Stimulated activated CD4-positive, alpha-beta T cell treated with anti-CD3 and anti-CD28 coated beads, Interleukin-1b, Interleukin-23, amount 100 ng/mL, for 24 hours (primary cell): Measurements from ENCODE around the gene PREP.

Experiments
- DNase-seq, 4 experiments: peaks; one replicate each; pipeline ENCODE4 v3.0.0-alpha.2; 2020; ENCODE audit warnings: low read depth in 4 of 4, low spot score in 1 of 4

Gene PREP

DNA sequence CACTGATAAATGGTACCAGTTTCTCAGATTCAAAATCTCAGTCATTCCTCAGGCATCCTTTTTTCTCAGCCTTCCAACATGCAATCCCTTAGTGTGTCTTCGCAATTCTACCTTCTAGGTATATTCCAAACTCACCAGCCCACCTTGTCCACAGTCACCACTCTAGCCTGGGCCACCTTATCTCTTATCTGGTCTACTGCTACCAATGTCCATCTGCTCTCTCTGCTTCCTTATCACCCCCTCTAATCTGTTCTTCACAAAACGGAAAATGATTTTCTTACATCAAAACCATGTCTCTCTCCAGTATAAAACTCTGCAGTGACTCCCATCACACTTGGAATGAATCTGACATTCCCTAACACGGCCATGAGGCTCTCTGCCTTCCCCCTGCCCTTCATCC lies 91.9 kb downstream of the PREP start:
- DNase-seq = no peak

DNA sequence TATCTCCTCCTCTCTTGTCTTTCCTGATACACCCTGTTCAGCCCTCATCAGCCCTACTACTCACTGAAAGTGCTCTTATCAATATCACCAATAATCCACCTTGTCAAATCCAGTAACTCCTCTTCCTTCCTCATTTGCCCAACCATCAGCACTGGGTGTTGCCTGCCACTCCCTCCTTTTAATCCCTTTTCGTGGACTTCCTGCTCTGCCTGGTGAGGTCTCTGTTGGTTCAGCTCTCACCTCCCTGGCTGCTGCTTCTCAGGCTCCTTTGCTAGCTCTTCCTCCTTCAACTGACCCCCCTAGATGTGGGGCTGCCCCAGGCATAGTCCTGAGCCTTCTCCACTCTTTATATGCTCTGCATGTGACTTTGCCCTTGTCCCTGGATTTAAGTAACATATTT lies 92.5 kb downstream of the PREP start:
- no peak for DNase-seq

DNA sequence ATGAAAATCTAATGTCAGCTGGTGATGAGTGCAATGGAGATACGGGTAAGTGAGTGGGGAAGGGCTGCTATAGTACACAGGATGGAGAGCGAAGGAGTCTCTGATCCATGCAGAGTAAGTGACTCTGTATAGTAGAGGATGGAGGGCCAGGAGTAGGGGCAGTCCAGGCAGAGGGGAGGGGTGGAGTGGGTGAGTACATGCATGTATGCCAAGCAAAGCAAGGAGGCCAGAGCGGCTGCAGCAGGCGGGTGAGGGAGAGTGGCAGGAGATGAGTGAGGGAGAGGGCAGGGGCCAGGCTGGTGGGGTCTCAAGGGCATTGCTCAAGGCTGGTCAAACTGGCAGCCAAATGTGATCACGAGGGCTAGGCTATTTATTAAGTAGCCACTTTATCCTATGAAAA lies 94.0 kb downstream of the PREP start:
- DNase-seq = no peak

DNA sequence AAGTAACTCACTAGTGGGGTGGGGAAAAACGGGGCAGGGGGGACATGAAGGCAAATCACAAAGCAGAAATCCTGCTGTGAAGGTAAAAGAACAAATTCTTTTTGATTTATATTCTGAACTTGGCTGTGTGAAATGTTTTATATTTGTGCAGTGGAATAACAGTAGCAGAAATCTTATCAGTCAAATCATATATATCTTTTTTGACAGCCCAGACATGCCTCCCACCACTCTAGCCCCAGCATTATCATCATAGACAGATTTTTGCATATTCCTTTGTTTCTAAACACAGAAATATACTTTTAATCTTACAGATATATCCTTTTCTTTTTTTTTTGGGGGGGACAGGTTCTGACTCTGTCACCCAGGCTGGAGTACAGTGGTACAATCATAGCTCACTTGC lies 97.4 kb downstream of the PREP start:
- DNase-seq = no peak

DNA sequence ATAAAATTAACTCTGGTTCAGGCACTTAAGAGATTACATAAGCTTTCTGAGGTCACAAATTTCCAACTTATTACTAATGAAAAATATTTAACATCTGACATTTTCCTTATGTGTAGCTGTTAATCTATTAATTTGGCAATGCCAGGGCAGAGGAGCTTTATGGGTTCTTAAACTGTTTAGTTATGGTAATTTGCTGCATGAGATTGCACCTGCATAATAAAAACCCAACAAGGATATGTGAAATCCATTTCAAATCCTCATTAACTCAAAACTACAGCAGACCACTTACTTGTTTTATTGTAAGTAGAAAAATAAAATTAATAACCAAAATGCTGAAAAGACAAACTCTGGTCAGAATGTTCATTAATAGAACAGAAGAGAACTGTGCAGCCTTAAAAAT lies 98.1 kb downstream of the PREP start:
- no peak for DNase-seq

DNA sequence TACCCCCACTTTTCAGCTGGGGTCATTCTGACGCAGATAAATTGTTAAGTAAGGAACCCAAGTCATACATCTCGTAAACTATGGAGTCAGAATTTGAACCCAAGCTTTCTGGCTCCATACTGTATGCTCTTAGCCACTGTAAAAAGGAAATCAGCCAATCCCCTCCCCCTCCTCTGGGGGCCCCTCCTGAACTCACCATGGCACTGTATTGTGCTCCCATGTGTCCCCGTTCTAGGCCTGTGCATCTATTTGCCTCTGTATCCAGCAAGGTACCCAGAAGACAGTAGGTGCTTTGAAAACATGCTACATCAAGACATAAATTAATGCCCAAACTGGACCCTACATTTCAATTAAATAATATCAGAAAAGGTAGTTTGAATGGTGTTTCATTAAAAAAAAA lies 98.5 kb downstream of the PREP start:
- no peak for DNase-seq

DNA sequence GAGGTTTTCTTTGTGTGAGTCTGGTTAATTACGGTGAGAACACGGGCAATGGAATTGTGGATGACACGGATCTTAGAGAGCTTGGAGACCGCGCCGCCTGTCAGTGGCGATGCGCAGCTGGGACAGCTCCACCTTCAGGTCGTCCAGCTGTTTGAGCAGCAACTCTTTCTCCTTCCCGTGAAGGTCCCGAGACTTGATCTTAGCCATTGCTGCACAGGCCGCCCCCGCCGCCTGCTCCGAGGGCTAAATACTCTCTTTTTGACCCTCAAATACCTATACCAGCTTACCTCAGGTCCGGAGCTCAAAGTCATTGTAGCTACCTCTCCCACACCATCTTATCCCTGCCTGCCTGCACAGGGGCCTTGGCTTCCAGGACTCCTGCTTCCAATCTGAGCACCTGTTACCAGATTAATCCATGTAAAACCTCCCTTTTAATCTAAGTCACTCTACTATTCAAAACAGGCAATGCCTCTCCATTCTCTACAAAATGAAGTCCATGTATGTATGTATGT lies 100.2 kb downstream of the PREP start:
- no peak for DNase-seq

DNA sequence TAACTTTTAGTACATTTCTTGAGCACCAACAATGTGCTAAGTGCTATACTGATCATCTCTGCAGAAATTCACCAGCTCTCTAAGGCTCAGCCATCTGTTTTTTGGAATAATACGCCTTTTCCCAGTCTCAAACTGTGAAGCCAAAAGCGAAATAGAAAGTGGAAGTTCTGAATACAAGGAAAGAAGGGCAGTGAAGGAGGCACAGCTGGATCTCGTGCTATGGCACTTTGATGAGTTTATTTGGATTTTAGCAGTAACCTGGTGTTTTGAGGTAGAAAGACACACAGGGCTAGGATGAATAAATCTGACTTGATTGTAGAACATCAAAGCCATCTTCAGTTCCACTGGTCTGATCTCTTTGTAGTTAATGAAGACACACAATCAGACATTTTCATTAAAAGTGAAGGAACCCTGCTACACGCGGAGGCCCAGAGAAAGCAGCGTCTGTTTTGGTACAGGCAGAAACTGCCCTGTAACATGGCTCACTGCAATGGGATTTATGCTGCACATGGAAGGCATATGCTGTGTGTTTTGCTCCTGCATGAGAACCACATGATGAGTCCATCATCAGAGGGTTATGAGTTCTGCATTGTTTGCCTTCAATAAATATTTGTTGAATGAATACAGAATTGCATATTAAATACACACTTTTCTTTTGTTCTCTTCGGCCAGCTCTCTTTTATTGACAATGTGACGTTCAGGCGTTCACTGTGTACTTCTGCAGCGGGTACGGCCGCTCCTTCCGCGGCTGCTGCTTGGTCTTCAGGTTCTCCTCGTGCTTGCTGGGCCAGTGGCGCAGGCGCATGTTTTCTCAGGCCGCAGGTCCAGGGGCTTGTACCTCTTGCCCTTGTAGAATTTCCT lies 100.9 kb downstream of the PREP start:
- no peak for DNase-seq

DNA sequence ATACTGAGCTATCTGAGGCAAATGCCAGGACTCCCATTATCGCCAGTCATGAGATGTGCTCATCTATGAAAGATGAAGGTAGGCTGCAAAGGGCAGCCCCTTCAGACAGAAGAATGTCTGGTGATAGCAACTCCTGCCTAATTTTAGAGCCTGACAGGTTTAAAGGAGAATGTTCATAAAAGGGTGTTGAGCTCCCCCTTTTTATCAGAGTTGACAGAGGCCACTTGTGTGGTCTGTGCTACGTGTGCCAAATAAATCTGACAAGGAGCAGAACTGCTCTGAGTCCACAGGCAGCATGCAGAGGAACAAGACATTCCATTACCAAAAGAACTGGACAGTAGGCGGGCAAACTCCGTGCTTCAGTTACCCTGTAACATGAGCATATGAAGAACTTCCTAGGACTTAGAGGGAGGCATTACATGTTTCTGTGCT lies 101.8 kb downstream of the PREP start:
- no peak for DNase-seq

DNA sequence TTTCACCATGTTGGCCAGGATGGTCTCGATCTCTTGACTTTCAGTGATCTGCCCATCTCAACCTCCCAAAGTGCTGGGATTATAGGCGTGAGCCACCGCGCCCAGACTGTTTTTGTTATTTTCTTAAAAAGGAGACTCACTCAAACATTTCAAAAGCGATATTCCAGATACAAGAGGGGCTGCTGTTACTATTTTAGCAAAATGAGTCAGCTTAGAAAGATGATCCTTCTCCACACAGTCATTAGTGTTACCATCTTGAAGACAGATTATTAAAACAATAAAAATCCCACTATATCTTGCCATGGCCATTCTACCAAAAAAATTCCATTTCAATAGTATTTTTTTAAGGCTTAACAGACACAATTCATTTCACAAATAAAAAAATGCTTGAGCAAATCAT lies 102.8 kb downstream of the PREP start:
- DNase-seq = no peak

DNA sequence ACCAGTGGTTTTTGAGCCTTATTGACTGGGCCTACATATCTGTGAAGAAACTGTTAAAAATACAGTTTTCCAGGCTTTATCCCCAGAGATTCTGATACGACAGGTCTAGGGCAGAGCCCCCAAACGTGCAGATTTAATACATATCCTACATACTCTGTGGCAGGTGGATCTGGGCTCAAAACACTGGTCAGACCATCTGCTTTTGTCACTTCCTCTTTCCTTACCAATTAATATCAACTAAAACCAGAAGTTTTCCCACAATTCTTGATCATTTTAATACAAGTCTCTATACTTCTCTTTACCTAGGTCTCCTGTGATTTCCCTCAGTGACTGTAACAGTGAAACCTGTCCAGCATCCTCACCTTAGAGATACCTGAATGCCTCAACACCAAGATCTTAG lies 108.8 kb downstream of the PREP start:
- no peak for DNase-seq

DNA sequence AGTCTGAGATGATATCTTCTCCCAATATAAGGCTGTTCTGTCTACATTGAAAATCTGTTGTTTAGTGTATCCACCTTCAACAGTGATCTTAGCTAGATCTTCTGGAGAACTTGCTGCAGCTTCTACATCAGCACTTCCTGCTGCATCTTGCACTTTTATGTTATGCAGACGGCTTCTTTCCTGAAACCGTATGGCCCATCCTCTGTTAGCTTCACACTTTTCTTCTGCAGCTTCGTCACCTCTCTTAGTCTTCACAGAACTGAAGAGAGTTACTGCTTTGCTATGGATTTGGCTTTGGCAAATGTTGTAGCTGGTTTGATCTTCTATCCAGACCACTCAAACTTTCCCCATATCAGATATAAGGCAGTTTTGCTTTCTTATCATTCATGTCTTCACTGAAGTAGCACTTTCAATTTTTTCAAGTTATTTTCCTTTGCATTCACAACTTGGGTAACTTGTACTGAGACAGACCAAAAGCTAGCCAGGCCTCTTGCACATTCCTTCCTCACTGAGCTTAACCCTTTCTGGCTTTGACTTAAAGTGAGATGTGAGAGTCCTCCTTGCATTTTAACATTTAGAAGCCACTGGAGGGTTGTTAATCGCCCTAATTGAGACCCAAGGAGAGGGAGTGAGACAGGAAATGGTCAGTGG lies 110.1 kb downstream of the PREP start:
- DNase-seq = no peak

DNA sequence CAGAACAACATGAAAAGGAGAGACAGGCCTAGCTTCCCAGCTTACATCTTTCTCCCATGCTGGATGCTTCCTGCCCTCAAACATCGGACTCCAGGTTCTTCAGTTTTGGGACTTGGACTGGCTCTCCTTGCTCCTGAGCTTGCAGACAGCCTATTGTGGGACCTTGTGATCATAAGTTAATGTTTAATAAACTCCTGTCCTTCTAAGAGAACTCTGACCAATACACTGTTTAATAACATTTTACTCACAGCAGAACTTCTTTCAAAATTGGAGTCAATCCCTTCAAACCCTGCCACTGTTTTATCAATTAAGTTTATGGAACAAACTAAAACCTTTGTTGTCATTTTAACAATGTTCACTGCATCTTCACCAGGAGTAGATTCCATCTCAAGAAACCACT lies 111.4 kb downstream of the PREP start:
- DNase-seq = no peak

DNA sequence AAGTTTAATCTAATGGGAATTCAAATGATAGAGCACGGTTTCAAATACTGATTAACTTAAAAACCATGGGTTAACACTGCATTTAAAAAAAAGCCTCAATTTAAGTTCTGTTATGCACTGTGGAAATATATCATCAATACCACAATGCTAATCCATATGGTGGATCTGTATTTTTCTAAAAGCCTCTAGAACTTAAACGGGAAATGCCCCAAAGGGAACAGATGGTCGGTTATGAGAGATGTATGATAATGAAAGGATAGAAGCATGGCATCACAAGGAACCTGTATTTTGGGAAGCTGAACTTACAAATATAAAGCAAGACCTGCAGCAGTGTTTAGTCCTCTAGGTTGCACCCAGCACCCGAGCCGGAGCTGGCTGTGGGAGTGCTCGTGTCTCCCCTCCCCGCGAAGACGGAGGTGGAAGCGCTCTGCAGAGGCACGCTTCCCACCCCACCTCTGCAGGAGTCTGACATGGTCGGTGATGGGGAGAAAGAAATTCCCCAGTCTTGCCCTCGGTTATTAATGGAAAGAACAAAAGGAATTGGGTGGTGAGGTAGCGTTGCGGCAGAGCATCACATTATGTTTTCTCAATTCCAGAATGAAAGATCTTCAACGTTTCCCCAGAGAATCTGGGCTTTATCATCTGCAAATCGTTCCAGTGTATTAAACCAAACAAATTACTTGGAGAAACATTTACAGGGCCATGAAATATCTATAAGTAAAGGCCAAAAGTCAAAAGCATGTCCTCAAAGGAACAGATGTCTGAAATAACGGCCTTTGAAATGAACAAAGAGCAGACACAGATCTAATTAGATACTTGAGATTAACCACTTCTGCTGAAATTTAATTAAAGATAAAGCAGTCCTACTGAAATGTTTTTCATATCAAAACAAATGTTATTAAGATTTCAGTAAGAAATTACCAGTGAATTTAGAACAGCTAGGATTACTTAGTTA lies 120.0 kb downstream of the PREP start:
- no peak for DNase-seq

DNA sequence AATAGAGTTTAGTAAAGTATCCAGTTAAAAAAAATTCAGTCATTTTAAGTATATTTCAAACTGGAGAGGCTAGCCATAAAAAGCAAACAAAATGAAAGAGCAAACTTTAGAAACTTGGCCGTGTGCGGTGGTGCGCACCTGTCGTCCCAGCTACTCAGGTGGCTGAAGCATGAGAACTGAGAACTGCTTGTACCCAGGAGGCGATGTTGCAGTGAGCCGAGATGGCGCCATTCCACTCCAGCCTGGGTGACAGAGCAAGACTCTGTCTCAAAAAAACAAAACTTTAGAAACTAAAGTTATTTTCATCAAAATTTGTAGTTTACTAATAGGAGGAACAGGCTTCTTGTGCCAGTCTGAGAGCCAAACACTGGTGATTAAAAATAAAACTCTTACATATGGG lies 122.8 kb downstream of the PREP start:
- DNase-seq = no peak

DNA sequence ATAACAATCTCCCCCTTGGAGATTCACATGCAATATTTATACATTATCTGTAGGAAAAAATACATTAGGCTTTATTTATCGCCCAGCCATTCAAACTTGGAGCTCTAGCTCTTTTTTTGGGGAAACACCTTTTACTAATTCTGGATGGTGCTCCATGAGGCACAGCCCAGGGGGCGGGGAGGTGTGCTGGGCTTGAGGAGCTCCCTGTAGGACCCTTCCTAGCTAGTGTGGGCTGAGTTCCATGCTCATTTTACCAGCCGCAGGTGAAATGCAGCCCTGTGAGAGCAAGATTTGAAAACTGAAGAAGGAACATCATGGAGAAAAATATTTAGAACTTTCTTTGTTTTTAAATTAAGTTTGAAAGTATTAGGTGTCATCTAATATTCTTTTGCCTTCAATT lies 123.4 kb downstream of the PREP start:
- no peak for DNase-seq

DNA sequence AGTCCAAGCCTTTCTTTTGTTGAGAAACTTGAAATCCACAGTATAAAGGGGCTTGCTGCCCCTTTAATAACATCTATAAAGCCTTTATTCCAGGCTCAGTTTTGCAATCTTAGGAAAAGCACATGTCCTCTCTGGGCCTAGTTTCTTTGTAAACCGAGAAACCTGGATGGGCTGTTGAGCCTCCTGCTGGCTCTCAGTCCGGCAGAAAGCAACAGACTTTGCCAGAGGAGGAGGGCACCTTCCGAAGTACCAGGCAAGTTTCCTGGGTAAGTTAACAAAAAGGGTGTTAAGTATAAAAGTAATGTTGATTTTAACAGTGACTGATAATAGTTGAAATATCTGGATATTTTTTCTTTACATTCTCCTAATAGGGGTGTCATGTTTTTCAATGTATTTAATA lies 124.1 kb downstream of the PREP start:
- no peak for DNase-seq

DNA sequence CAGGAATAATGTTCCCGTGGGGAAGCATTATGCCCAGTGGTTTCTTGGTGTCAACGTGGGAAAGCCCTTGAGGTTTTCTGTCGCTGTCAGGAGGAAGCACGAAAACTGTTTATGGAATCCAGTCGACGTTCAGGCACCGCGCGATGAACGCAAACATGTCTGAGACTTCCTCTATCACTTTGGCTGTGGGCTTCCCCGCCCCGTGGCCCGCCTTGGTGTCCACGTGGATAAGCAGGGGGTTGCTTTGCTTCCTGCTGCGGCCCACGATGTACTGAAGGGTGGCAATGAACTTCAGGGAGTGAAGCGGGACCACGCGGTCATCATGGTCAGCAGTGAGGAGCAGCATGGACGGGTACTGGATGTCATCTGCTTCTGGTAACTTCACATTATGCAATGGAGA lies 124.8 kb downstream of the PREP start:
- DNase-seq = no peak

DNA sequence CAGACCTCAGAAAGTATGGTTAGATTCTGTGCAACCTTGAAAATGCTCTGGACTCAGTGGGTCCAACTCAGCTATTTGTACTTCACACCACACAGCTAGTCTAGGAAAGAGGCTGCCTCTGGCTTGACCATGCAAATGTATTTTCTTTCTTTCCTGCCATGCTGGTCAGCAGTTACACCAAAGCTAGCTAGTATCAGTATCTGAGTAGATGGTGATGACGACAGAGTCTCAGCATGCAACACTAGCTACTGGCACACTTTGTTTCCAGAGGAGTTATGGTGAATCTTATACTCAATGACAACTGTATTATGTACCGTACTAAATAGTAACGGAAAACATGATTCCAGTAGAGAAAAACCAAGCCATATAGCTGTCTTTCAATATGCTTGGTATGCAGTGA lies 126.5 kb downstream of the PREP start:
- DNase-seq = no peak

DNA sequence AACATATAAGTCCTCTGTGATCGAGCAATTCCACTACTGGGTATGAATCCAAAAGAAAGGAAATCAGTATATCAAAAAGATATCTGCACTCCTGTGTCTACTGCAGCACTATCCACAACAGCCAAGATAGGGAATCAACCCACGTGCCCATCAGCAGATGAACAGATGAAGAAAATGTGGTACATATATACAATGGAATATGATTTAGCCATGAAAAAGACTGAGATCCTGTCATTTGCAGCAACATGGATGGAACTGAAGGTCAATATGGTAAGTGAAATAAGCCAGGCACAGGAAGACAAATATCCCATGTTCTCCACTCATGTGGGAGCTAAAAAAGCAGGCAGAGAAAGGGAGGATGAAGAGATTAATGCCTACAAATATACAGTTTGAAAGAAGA lies 127.3 kb downstream of the PREP start:
- no peak for DNase-seq

DNA sequence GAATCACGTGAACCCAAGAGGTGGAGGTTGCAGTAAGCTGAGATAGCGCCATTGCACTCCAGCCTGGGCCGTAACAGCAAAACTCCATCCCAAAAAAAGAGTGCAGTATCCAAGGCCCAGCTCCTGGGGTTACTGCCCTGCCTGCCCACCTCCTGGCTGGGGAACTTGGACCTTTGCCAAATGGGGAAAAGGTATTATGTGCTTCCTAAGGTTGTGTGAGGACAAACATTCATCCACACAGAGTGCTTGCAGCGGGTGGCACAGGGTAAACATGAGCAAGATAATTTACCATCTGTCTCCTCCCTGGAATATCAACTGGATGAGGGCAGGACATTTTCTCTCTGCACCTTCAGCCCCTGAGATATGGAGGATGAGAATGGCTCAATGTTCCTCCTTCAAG lies 128.2 kb downstream of the PREP start:
- no peak for DNase-seq

DNA sequence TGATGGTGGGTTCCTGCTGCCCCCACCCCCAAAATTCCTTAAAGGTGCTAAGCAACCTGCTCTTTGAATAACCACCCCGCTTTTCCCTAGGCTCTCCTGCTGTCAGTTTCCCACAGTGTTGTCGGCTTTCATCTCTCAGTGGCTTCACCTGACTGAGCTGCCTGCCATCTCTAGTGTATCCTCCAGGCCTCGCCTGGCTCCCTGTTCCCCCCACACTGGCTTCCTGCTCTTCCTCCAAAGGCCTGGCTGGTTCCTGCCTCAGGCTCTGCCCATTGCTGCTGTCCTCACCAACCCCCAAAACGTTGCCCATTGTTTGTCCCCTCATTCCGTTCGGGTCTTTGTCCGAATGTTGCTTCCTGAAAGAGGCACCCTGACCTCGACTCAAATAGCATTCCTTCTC lies 129.3 kb downstream of the PREP start:
- DNase-seq = no peak
